Mesenchymal stem cell (in vitro differentiated cells and primary cell): ENCODE results near the gene IL1R1.
"Not testable (repeated sequence)": the region's sequence is repeated elsewhere in the genome, so short reads cannot be mapped to it uniquely, and the experiment has no call there.

Experiments
- DNase-seq: peaks from one replicate; pipeline ENCODE4 v3.0.0-alpha.2; 2013
- H2AFZ ChIP-seq: one replicate; pipeline ENCODE4 v1.6.1; 2013; ENCODE audit warnings: low read depth, mild to moderate bottlenecking, control low read depth, inconsistent platforms, low read length, moderate library complexity
- H2AK5ac ChIP-seq: 2 replicates; pipeline ENCODE4 v1.6.1; 2013; ENCODE audit warnings: low read length, moderate library complexity, mild to moderate bottlenecking, inconsistent platforms; ENCODE audit not compliant: severe bottlenecking
- H2BK120ac ChIP-seq: one replicate; pipeline ENCODE4 v1.6.1; 2013; ENCODE audit warnings: low read depth, mild to moderate bottlenecking, inconsistent platforms, low read length, moderate library complexity
- H2BK12ac ChIP-seq, 2 experiments: one replicate each; pipeline ENCODE4 v1.6.1; 2013; ENCODE audit warnings: inconsistent platforms in 2 of 2, low read length in 2 of 2, mild to moderate bottlenecking in 2 of 2, moderate library complexity in 2 of 2, control low read depth in 1 of 2
- H2BK15ac ChIP-seq: one replicate; pipeline ENCODE4 v1.6.1; 2013; ENCODE audit warnings: mild to moderate bottlenecking, low read depth, inconsistent platforms; ENCODE audit not compliant: poor library complexity, severe bottlenecking
- H2BK5ac ChIP-seq: 2 replicates; pipeline ENCODE4 v1.6.1; 2013; ENCODE audit warnings: low read depth, mild to moderate bottlenecking, low read length, control low read depth, inconsistent platforms; ENCODE audit not compliant: poor library complexity, severe bottlenecking
- H3K14ac ChIP-seq, 2 experiments: one replicate each; pipeline ENCODE4 v1.6.1; 2013; ENCODE audit warnings: inconsistent platforms in 2 of 2, low read length in 2 of 2, control low read depth in 1 of 2, mild to moderate bottlenecking in 1 of 2, moderate library complexity in 1 of 2
- H3K18ac ChIP-seq, 2 experiments: one replicate each; pipeline ENCODE4 v1.6.1; 2013; ENCODE audit warnings: inconsistent platforms in 2 of 2, low read length in 2 of 2, control low read depth in 1 of 2, low read depth in 1 of 2, mild to moderate bottlenecking in 1 of 2
- H3K23ac ChIP-seq, 2 experiments: one replicate each; pipeline ENCODE4 v1.6.1; 2013; ENCODE audit warnings: inconsistent platforms in 2 of 2, low read length in 2 of 2, mild to moderate bottlenecking in 2 of 2, moderate library complexity in 2 of 2, control low read depth in 1 of 2
- H3K27ac ChIP-seq: 2 replicates; pipeline ENCODE4 v1.5.1; 2013; ENCODE audit warnings: mild to moderate bottlenecking, moderate library complexity, low read length, control low read depth, inconsistent platforms; ENCODE audit not compliant: poor library complexity, severe bottlenecking
- H3K27me3 ChIP-seq, 2 experiments: 2 replicates each; pipeline versions ENCODE4 v1.6.1 to v1.7.0; 2013; ENCODE audit warnings: low read length in 2 of 2, mild to moderate bottlenecking in 2 of 2, moderate library complexity in 2 of 2, control low read depth in 1 of 2, inconsistent platforms in 1 of 2; ENCODE audit not compliant: control insufficient read depth in 1 of 2, insufficient read depth in 1 of 2
- H3K36me3 ChIP-seq, 2 experiments: 2 replicates each; pipeline versions ENCODE4 v1.6.1 to v1.7.0; 2013; ENCODE audit warnings: low read length in 2 of 2, control low read depth in 1 of 2, inconsistent platforms in 1 of 2, low read depth in 1 of 2, mild to moderate bottlenecking in 1 of 2; ENCODE audit not compliant: insufficient read depth in 2 of 2, control insufficient read depth in 1 of 2
- H3K4ac ChIP-seq, 2 experiments: one replicate each; pipeline ENCODE4 v1.6.1; 2013; ENCODE audit warnings: inconsistent platforms in 2 of 2, low read length in 2 of 2, mild to moderate bottlenecking in 2 of 2, moderate library complexity in 2 of 2, control low read depth in 1 of 2, low read depth in 1 of 2
- H3K4me1 ChIP-seq: 2 replicates; pipeline ENCODE4 v1.6.1; 2013; ENCODE audit warnings: low read depth, low read length, control low read depth; ENCODE audit not compliant: control insufficient read depth, insufficient read depth
- H3K4me2 ChIP-seq: 2 replicates; pipeline ENCODE4 v1.6.1; 2013; ENCODE audit warnings: low read length, mild to moderate bottlenecking, inconsistent platforms; ENCODE audit not compliant: poor library complexity, severe bottlenecking
- H3K4me3 ChIP-seq, 2 experiments: 2 replicates each; pipeline versions ENCODE4 v1.5.1 to v1.7.0; 2013; ENCODE audit warnings: low read length in 2 of 2, mild to moderate bottlenecking in 2 of 2, control low read depth in 1 of 2, low read depth in 1 of 2; ENCODE audit not compliant: insufficient read depth in 1 of 2
- H3K79me1 ChIP-seq: replicated peaks from 2 replicates; pipeline ENCODE4 v1.6.1; 2013; ENCODE audit warnings: mild to moderate bottlenecking, control low read depth, low read length, inconsistent platforms; ENCODE audit not compliant: poor library complexity, severe bottlenecking
- H3K9ac ChIP-seq: 2 replicates; pipeline ENCODE4 v1.7.0; 2013; ENCODE audit warnings: mild to moderate bottlenecking, low read length, moderate library complexity
- H3K9me3 ChIP-seq: 2 replicates; pipeline ENCODE4 v1.7.0; 2013; ENCODE audit warnings: mild to moderate bottlenecking, low read length; ENCODE audit not compliant: control insufficient read depth
- H4K8ac ChIP-seq: one replicate; pipeline ENCODE4 v1.6.1; 2013; ENCODE audit warnings: inconsistent platforms, mild to moderate bottlenecking, low read length, moderate library complexity
- H4K91ac ChIP-seq: one replicate; pipeline ENCODE4 v1.6.1; 2013; ENCODE audit warnings: mild to moderate bottlenecking, low read length, inconsistent platforms
- WGBS: methylation state at CpG from one replicate; pipeline ENCODE4 v1.1.7; 2013; ENCODE audit warnings: mixed read lengths; 5-methylcytosine and 5-hydroxymethylcytosine counted together

Gene IL1R1

GRCh38 chr2:102120701-102121159 lies 21.8 kb upstream of the IL1R1 start:
- H3K9me3 ChIP-seq, result no peaks in the 10 kb centered on the region
- peak overlapping the region; percentile 69 to 89 for H3K18ac ChIP-seq
- H3K4me3 ChIP-seq, result no peak overlapping the region
- H3K23ac ChIP-seq, result no peak overlapping the region
- no peak overlapping the region for H3K4me2 ChIP-seq
- no peak overlapping the region for H2AK5ac ChIP-seq
- no peaks in the 10 kb centered on the region for H3K27me3 ChIP-seq
- H3K27ac ChIP-seq, result no peak overlapping the region
- no peak overlapping the region for H2AFZ ChIP-seq
- peaks cover 3 to 20% of the 10 kb centered on the region in 2 experiments for H3K36me3 ChIP-seq
- H3K79me1 ChIP-seq, result no peaks in the 10 kb centered on the region
- H2BK12ac ChIP-seq, result peak overlapping the region; percentile 75 to 91
- H3K4me1 ChIP-seq, result peaks cover 13% of the 10 kb centered on the region
- H3K14ac ChIP-seq, result no peak overlapping the region
- peak overlapping the region; percentile 0 for H4K8ac ChIP-seq
- H3K4ac ChIP-seq, result peak overlapping the region; percentile 55 to 87
- peak overlapping the region; percentile 82 for H2BK120ac ChIP-seq
- H2BK15ac ChIP-seq, result no peak overlapping the region
- H3K9ac ChIP-seq, result no peak overlapping the region
- peak overlapping the region; percentile 40 for H4K91ac ChIP-seq
- WGBS, result 96% methylated on average over 6 of the region's 6 CpGs
- DNase-seq, result no peak
- no peak overlapping the region for H2BK5ac ChIP-seq

GRCh38 chr2:102122115-102122514 lies 20.4 kb upstream of the IL1R1 start:
- Histone ChIP-seq H3K4me1 (peaks cover 12% of the 10 kb centered on the region), H4K91ac (no peak overlapping the region), H2AFZ (no peak overlapping the region)

GRCh38 chr2:102122909-102123308 lies 19.6 kb upstream of the IL1R1 start:
- Histone ChIP-seq H2AK5ac (peak overlapping the region; percentile 78), H2BK5ac (no peak overlapping the region), H2BK12ac (no peak overlapping the region), H3K14ac (no peak overlapping the region), H3K23ac (no peak overlapping the region), H4K91ac (no peak overlapping the region), H4K8ac (no peak overlapping the region), H2BK120ac (no peak overlapping the region), H3K27me3 (no peaks in the 10 kb centered on the region), H3K27ac (peak overlapping the region; percentile 75), H2AFZ (no peak overlapping the region), H3K4me2 (no peak overlapping the region), H3K4me1 (peaks cover 9% of the 10 kb centered on the region), H3K36me3 (peaks cover 3 to 15% of the 10 kb centered on the region in 2 experiments), H3K79me1 (no peaks in the 10 kb centered on the region), H3K4me3 (no peak overlapping the region), H3K18ac (no peak overlapping the region), H2BK15ac (no peak overlapping the region), H3K9me3 (no peaks in the 10 kb centered on the region), H3K4ac (peak overlapping the region in 1 of 2 experiments; percentile 9), H3K9ac (peak overlapping the region; percentile 78)
- no peak for DNase-seq
- WGBS, result no CpG with 5 or more reads among the region's 1 CpG

More at GRCh38 chr2:102122115-102122514, 20.4 kb upstream of the IL1R1 start:
- Histone ChIP-seq H3K79me1 (no peaks in the 10 kb centered on the region), H3K27me3 (no peaks in the 10 kb centered on the region), H2BK5ac (peak overlapping the region; percentile 5), H3K18ac (peak overlapping the region; percentile 67 to 82), H2BK15ac (no peak overlapping the region), H4K8ac (no peak overlapping the region), H2BK120ac (no peak overlapping the region), H3K4me3 (no peak overlapping the region), H3K23ac (no peak overlapping the region), H3K4me2 (no peak overlapping the region), H2BK12ac (peak overlapping the region in 1 of 2 experiments; percentile 31), H3K36me3 (peaks cover 3 to 15% of the 10 kb centered on the region in 2 experiments), H3K27ac (peak overlapping the region; percentile 75), H3K4ac (peak overlapping the region; percentile 9 to 63), H2AK5ac (no peak overlapping the region), H3K9me3 (no peaks in the 10 kb centered on the region), H3K14ac (no peak overlapping the region), H3K9ac (peak overlapping the region; percentile 78)
- 6% methylated on average over 2 of the region's 3 CpGs for WGBS
- DNase-seq, result peak; percentile 92

- not testable (repeated sequence) for H4K8ac ChIP-seq, H2BK15ac ChIP-seq
These were observed 18.1 kb upstream of the IL1R1 start for GRCh38 chr2:102124421-102124820.

More at GRCh38 chr2:102124421-102124820, 18.1 kb upstream of the IL1R1 start:
- H3K4ac ChIP-seq, H3K9me3 ChIP-seq, H3K9ac ChIP-seq, H2AK5ac ChIP-seq, H3K4me2 ChIP-seq, H2AFZ ChIP-seq, DNase-seq, H2BK120ac ChIP-seq, H4K91ac ChIP-seq, H3K27ac ChIP-seq, H2BK5ac ChIP-seq, H3K18ac ChIP-seq, H3K79me1 ChIP-seq, H3K27me3 ChIP-seq, H3K4me3 ChIP-seq, H2BK12ac ChIP-seq, H3K23ac ChIP-seq, H3K14ac ChIP-seq, H3K4me1 ChIP-seq: not testable (repeated sequence)
- 95% methylated on average over 5 of the region's 5 CpGs for WGBS
- peaks cover 3 to 15% of the 10 kb centered on the region in 2 experiments for H3K36me3 ChIP-seq
